Measurements from ENCODE around the gene E2F2.
"Not testable (repeated sequence)": the region's sequence is repeated elsewhere in the genome, so short reads cannot be mapped to it uniquely, and the experiment has no call there.

The E2F2 gene

DNA sequence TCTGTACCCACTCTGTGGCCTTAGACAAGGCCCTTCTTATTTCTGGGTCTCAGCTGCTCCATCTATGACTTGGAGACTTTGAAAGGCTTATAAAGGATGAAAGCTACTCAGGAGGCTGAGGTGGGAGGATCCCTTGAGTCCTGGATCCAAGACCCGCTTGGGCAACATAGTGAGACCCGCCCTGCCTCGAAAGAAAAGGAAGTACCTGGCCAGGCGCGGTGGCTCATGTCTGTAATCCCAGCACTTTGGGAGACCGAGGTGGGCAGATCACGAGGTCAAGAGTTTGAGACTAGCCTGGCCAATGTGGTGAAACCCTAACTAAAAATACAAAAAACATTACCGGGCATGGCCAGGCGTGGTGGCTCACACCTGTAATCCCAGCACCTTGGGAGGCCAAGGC, 14.8 kb upstream of the E2F2 start:
- TF ChIP-seq, protein P1, sequence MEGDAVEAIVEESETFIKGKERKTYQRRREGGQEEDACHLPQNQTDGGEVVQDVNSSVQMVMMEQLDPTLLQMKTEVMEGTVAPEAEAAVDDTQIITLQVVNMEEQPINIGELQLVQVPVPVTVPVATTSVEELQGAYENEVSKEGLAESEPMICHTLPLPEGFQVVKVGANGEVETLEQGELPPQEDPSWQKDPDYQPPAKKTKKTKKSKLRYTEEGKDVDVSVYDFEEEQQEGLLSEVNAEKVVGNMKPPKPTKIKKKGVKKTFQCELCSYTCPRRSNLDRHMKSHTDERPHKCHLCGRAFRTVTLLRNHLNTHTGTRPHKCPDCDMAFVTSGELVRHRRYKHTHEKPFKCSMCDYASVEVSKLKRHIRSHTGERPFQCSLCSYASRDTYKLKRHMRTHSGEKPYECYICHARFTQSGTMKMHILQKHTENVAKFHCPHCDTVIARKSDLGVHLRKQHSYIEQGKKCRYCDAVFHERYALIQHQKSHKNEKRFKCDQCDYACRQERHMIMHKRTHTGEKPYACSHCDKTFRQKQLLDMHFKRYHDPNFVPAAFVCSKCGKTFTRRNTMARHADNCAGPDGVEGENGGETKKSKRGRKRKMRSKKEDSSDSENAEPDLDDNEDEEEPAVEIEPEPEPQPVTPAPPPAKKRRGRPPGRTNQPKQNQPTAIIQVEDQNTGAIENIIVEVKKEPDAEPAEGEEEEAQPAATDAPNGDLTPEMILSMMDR (IDR thresholded peaks at IDR 0.05; ENCODE audit: insufficient read depth, low read depth, low read length, missing control alignments), result no peak
- H3K4me3 ChIP-seq (ENCODE audit: low read length), result no peak overlapping the region

DNA sequence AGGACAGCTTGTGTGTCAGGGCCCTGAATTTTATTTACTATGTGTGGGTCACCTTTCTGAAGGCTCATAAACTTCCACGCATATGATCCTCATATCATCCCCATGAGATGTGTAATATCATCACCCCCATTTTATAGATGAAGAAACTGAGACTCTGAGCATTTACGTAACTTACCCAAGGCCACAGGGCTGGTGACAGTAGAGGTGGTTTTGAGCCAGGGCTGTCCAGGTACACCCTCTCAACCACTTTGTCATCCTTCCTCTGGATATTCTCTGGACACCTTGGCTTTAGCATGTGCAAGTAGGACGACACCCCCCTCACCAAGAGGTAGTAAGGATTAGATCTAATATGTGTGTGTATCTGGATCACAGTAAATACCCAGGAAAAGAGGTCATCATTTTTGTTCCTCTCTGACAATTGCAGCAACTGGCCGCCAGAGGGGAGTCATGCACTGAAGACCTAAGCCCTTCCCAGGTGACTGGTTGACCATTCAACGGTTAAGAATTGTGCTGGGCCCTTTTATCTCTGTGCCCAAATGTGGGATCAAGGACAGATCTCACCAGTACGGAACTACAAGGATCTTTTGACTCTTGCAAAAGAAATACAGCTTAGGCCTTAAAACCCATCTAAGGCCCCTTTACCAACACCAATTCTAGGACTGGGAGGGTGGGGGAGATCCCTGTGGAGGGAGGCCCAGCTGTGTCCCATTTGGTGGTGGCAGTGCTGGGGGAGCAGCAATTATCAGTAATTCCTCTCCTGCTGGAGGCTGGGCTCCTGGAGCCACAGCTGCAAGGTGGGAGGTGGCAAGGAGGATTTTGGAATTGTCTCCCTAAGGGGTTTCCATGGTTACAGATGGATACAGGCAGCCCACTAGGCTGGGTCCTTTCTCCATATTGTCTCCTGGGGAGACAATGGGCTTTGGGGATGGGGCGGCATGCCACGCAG, 13.7 kb upstream of the E2F2 start:
- peak; percentile 85 for DNase-seq (ENCODE audit: low read depth)
- no peak overlapping the region for H3K4me3 ChIP-seq (ENCODE audit: low read length)
- TF ChIP-seq, protein P1 (IDR thresholded peaks at IDR 0.05; ENCODE audit: insufficient read depth, low read depth, low read length, missing control alignments), result peak; percentile 92

More for the DNA sequence above, 14.8 kb upstream of the E2F2 start:
- DNase-seq (ENCODE audit: low read depth), result no peak

DNA sequence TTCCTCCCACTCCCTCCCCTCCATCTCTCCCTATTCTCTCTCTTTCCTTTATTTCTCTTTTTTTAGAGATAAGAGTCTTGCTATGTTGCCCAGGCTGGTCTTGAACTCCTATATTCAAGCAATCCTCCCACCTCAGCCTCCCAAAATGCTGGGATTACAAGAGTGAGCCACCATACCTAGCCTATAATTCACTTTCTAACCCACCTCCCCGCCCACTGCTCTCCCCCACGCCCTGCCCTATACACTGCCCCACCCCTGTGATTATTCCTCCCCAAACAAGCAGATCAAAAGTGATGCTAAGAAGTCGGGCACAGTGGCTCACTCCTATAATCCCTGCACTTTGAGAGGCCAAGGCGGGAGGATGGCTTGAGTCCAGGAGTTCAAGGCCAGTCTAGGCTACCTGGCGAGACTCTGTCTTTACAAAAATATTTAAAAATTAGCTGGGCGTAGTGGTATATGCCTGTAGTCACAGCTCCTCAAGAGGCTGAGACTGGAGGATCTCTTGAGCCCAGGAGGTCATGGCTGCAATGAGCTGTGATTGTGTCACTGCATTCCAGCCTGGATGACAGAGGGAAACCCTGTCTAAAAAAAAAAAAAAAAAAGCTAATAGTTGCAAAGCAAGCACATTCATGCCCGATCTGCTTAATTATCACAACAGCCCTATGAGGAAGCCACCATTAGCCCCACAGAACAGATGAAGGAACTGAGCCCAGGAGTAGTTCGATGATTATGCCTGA, 12.8 kb upstream of the E2F2 start:
- no peak overlapping the region for H3K4me3 ChIP-seq (ENCODE audit: low read length)
- peak; percentile 78 for DNase-seq (ENCODE audit: low read depth)
- TF ChIP-seq, protein P1 (IDR thresholded peaks at IDR 0.05; ENCODE audit: insufficient read depth, low read depth, low read length, missing control alignments), result no peak

DNA sequence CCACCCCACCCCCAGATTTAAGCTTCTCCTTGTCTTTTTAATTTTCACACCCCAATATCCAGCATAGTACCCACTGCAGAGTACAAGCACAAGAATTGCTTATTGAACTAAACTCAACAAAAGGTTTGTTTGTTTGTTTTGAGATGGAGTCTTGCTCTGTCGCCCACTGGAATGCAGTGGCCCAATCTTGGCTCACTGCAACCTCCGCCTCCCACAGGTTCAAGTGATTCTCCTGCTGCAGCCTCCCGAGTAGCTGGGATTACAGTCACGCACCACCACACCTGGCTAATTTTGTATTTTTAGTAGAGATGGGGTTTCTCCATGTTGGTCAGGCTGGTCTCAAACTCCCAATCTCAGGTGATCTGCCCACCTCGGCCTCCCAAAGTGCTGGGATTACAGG, 11.9 kb upstream of the E2F2 start:
- H3K4me3 ChIP-seq (ENCODE audit: low read length); DNase-seq (ENCODE audit: low read depth): not testable (repeated sequence)

DNA sequence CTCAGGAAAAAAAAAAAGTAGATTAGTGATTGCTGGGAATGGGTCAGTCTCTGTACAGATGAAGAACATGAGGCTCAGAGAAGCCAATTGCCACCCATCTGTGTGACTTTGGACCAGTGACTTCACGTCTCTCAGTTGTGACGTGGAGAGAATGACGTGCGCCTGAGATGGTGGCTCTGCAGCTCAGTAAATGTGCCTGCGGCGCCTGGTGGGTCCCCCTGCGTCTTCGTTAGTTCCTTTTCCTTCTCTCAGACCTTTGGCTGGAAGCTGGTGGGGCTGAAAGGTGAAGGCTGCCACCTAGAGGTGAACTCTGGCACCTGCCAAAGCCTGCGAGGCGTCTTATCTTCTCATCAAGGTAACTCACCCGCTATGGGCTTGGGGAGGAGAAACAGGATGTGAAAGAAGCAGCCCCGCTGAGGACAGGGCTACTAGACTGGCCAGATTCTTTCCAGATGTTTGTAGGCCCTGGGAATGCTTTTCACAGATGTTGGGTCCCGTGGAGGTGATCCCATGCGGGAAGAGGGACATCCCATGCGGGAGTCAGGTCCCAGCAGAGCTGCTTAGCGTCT, 8.7 kb upstream of the E2F2 start:
- TF ChIP-seq, protein P1 (IDR thresholded peaks at IDR 0.05; ENCODE audit: insufficient read depth, low read depth, low read length, missing control alignments), result peak; percentile 99
- no peak overlapping the region for H3K4me3 ChIP-seq (ENCODE audit: low read length)
- peak; percentile 87 for DNase-seq (ENCODE audit: low read depth)

DNA sequence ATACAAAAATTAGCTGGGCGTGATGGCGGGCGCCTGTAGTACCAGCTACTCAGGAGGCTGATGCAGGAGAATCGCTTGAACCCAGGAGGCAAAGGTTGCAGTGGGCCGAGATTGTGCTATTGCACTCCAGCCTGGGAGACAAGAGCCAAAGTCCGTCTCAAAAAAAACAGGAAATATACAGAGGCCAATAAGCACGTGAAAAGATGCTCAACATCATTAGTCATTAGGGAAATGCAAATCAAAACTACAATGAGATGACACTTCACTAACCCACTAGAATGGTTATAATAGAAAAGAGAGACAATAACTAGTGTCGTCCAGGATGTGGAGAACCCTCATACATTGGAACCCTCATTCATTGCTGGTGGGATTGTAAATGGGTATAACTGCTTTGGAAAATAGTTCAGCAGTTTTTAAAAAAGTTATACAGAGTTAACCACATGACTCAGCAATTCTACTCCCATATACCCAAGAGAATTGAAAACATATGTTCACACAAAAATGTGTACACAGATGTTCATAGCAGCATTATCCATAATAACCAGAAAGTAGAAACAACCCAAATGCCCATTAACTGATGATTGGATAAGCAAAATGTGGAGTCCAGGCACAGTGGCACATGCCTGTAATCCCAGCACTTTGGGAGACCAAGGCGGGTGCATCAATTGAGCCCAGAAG, 6.4 kb upstream of the E2F2 start:
- TF ChIP-seq, protein P1 (IDR thresholded peaks at IDR 0.05; ENCODE audit: insufficient read depth, low read depth, low read length, missing control alignments), result no peak
- no peak for DNase-seq (ENCODE audit: low read depth)

More for the DNA sequence above, 6.4 kb upstream of the E2F2 start:
- H3K4me3 ChIP-seq (ENCODE audit: low read length), result no peak overlapping the region

Measured in epithelial cell of esophagus (primary cell).